Epithelial cell of prostate (primary cell): ENCODE results near the gene TP63.

Source experiments
- DNase-seq: peaks from one replicate; pipeline ENCODE4 v3.0.0-alpha.2; 2011; ENCODE audit warnings: low read depth, low spot score
- H3K27ac ChIP-seq: fragments of 450-650 bp; 2 replicates; pipeline ENCODE4 v1.5.1; 2017; ENCODE audit warnings: mild to moderate bottlenecking

TP63 gene

DNA sequence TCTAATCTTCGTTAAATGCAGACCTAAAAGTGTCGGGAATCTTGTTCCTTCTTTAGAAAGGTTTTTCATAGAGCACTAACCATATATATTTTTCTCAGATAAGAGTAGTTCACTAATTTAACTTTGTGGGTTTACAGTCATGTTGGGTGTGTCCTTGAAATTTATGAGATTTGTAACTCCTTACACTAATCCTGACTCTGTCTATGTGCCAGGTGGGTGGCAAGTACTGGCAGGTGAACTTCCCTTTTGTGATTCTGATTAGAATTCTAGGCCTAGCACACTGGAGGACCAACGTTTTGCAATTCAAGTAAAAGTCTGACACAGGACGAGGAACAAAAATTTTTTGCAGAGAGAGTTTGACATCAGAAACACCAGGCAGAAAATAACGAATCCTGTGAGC is 269.4 kb downstream of the TP63 start:
- peak overlapping the region; percentile 98 for H3K27ac ChIP-seq
- peak; percentile 84 for DNase-seq

DNA sequence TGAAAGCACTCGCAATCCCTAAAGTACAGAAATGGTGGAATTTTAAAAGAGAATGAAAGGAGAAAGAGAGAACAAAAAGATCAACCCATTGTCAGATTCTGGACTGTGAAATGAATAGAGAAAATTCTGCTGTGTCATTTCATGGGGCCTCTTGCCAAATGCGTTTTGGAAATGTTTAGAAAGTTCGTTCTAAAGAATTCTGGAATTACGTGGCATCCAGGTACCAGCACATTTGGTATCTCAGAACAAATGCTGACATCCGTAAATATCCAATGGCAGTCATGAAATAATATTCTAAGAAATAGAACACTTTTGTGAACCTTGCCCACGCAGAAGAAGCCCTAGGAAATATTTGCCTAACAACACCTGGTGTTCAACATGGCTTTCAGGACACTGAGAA is 270.3 kb downstream of the TP63 start:
- no peak for DNase-seq
- peak overlapping the region; percentile 98 for H3K27ac ChIP-seq

DNA sequence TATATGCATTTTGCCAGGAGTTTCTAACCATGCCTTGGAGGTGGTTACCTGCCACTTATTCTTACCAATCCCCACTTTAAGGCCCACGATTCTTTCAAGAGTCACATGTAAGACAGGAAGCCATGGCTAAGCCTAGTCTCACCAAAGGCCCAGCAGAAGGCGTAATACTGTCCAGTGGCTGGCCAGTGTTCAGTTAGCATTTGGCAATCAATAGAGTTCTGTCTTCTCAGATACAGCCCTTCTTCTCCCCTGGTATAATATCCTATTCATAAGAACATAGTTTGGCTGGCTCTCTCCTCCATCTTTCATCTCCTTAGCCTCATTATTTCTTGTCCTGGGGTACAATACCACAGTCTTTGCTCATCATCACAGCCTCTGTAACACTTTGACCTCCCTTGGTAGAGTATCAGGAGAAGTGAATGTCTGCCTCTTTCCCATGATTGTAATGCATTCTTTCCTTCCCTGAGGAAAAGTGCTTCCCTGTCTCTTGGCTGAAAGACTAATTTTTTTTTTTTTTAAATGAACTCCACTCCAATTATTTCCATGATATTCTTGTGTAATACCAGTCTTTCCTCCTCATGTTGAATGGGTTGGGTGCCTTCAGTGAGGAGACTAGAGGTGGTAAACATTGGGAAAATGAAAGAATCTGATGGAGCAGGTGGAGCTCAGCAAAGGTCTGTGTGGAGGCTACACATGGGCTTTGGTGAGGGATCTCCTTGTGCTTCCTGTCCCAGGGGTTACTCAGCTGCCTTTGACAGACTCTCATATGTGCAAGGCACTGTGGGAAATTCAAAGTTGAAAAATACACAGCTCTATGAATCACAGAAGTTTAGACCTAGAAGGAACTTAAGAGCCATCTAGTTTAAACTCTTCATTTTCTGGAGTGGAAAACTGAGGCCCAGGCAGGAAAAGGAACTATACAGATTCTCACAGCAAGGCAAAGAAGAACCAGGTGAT is 271.3 kb downstream of the TP63 start:
- H3K27ac ChIP-seq: peak overlapping the region; percentile 98
- DNase-seq: no peak

DNA sequence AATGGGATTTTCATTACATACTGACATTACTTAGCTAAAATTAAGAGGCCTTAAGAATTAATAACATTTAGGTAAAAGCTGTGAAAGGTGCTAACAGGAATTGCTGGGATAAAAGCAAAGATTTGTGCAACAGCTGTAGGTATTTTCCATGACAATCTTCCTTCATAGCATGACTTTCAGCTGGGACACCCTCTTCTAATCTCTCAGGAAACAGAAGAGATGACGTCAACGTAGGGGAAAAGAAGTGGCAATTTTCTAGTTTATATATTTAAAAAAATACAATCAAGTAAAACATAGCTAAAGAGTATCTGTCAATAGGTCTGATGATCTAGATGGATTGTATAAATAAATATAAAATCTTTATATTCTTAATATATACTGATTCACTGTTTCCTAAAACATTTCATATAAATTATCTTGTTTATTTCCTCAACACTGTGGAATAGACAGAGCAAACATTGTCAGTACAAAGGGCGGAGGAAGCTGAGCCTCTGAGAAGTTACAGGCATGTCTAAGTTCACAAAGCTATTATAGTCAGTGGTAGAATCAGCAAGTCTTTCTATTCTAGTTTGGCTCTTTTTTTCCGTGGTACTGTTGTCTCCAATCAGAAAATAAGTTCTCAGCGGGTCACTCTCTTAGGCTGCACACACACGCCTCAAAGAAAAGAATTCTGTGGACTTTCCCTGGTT is 272.5 kb downstream of the TP63 start:
- no peak for DNase-seq
- H3K27ac ChIP-seq: peak overlapping the region; percentile 98

DNA sequence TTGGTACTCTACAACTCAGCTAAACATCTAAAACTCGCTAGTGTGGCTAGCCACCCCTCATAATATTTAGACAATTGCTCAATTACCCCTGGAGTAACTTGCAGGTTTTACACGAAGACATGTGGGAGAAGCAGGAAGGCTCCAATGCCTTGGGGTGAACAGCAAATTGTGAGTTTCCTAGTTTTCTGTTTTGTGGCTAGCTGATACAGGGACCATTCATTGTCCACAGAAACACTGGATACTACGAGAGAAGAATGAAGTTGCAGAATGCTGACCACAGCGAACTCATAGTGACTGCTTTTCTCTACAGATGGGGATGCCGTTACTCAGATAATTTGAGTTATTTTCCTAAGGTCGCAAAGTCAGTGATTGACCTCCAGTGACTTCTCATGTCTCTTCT is 276.6 kb downstream of the TP63 start:
- peak overlapping the region; percentile 100 for H3K27ac ChIP-seq
- DNase-seq: no peak

DNA sequence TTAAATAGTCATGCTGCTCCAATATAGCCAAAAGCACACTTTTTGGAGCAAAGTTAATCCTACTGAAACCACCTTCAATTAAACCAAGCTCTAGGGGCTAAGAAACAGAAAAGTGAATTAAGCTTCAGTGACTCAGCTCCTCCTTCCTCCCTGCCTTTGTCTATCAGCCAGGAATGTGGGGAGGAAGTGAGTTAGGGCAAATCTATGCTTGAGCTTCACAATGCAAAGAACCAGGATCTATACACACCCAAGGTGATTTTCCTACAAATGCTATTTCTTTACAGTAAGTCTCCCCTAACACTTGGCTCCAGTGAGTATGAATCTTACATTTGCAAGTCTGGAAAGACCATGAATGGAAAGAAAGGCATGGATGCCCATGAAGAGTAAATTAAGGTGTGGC is 277.5 kb downstream of the TP63 start:
- peak; percentile 88 for DNase-seq
- peak overlapping the region; percentile 100 for H3K27ac ChIP-seq

DNA sequence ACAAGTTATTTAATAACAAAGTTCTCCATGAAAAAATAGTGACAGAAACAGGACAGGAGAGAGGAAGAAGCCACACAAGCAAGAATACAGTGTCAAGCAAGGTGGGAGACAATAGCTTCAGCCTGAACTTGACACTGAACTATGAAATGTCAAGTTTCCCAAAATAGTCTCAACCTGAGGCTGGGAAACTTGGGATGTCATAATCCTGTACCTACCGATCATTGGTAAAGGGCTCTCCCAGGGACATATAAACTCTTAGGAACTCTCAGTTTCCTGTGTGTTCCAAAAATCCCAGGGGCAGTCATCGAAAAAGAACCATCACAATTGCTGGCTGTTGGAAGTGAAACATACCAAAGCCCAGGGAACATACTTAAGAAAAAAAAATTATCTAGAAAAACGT is 277.9 kb downstream of the TP63 start:
- no peak for DNase-seq
- H3K27ac ChIP-seq: peak overlapping the region; percentile 100

DNA sequence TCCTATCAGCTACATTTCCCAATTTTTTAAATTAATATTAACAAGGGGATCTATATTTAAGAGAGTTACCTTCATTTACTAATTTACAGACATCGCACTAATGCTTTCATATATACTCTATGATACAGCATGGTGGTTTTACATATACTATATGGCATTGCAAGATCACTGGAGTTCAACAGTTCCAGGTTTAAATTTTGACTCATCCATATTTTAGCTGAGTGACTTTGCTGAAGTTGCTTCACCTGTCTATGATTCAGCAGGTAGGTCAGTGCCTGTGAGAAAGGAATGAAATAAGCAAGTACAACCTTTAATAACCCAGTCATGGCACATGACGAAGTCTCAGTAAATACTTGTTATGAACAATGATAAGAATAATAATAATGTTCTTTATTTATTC is 278.4 kb downstream of the TP63 start:
- DNase-seq: peak; percentile 95
- H3K27ac ChIP-seq: peak overlapping the region; percentile 100

DNA sequence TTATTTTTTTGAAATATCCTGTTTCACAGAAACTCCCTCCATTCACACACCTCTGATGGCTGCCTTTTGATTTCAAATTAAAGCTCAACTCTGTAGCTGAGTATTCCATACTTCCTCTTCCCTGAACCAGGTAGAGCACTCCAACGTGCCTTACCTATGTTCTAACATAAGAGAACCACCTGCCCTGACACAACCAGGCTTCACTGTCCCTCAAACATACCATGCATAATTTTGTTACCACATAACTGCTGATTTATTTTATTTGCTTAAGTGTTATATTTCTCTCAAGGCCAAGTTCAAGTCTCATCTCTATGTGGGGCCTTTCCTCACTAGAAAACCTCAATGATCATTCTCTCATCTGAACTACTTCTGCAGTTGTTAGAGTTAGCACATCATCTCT is 279.8 kb downstream of the TP63 start:
- peak; percentile 52 for DNase-seq
- H3K27ac ChIP-seq: peak overlapping the region; percentile 100

DNA sequence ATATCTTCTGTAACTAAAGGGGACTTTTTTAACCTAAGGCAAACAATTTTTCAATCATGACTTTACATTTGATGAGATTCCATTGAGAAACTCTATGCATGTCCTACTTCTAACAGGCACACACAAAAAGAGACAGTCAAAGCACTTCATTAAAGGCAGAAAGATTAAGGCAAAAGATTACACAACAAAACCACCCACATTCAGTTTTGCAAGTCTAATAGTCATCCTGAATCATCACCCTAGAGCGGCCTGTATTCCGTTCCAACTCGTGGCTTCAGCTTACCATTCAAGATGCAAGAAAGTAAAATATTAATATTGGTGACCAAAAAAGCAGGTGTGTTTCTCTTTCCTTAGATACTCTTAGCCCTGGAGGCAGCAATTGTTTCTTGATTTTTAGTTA is 283.6 kb downstream of the TP63 start:
- H3K27ac ChIP-seq: peak overlapping the region; percentile 100

DNA sequence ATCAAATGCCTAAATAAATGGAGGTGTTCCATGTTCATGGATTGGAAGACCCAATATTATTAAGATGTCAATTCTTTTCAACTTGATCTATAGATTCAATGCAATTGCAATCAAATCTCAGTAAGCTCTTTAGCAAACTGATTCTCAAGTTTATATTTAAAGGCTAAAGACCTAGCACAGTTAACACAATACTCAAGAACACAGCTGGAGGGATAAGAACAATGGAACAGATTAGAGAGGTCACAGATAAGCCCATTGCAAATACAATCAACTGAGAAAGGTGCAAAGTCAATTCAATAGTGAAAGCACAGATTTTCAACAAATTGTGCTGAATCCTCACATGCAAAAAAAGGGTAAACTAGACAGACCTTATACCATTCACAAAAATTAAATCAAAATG is 290.6 kb downstream of the TP63 start:
- no peak for DNase-seq
- H3K27ac ChIP-seq: no peak overlapping the region

More for the DNA sequence above, 283.6 kb downstream of the TP63 start:
- peak; percentile 89 for DNase-seq

DNA sequence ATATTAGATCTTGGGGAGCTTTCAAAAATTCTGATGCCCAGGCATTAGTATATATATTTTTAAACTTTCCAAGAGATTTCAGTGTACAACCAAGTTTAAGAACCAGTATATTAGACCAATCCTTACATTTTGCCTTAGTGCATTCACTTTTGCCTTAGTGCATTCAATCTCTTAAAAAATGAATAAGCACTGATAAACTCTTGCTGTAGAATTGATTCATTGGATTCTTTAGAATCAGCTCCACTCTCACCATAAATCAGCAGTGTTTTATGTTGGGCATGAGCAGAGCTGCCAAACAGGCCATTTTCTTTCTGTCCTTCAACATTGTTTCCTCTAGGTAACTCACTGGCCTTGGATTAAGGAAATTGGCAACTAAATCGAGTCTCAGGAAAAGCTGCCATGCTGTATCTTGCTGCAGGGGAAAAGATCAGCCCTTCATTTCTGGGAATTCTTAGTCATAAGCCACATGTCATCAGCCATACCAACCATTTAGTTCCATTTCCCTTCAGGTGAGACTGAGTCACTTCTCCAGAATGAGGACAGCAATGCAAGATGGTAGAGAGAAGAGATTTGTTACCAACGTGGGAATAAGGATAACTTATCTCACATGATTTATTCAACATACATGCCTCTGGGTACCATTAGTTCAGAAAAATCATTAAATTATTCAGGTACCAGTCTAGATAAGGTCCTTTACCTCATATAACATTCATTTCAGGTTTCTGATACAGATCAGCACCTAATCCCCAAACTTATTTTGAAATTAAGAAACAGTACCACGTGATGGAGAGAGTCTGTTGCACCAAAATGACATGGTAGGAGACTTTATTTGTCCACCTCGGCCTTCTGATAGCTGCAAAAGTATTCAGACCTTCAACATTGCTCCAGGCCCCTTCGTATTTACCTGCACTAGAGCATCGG is 297.0 kb downstream of the TP63 start:
- H3K27ac ChIP-seq: peak overlapping the region; percentile 86
- DNase-seq: peak; percentile 89

DNA sequence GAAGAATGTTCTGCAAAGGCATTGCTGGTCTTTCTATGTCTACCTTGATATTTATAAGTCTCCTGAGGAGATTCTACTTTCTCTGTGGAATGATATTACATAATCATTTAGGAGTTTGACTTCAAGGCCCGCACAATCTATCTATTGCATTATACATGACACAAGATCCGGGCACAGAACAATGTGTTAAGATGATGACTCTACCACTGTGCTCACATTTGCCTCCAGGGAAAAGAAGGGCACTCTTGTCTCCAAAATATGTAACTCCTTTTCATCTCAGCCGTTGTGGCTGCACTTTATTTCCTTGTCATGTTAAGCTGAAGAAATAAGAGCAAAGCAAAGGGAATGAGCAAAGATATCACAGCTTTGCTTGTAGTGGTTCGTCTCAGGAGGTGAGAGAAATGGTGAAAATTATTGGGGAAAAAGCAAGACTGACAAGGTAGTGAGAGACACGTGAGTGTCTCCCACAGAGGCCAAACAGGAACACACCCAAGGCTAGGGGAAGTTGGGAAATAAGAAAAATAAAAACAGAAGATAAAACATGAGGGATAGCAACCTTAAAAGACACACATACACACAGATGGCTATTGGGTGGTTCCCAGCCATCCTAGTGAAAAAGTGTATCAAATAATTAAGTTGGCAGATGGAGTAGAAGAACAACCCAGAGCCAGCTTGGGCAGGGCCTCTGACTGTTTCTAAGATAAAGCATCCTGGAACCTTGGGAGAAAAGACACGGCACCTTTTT is 305.2 kb downstream of the TP63 start:
- H3K27ac ChIP-seq: peak overlapping the region; percentile 98
- DNase-seq: peak; percentile 83

DNA sequence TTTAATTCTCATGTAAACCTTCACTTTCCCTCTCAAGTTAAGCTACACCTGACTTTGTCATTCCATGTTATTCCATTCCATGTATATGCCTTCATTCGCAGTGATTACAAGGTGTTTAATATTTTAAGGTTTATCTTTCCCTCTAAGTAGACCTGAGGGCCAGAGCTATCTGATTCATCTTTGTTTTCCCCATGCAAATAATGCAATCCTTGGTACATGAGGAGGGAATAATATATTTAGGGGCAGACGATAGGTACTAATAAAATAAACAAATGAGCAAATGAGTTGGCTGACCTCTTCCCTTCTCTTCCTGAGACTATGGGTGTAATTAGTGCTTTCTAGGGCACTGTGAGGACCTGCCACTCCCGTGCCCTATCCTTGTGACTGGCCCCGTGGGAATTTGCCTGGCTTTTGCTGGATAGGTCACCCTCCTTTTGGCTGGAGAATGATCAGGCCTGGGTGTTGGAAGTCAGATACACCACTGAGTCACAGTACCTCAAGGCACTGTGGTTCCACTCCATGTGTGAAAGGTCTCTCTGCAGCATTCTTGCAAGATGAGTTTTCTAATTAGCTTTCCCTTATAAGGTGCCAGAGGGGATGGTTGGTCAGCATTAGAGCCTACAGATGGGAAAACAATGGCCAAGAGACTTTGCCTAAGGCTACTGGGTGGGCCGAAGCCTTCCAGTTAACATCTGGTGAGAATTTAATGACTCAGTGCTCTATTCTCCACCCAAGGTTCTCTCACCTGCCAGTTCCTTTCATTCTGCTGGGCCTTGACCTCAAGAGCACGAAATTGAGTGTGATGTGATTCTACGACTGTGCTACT is 306.3 kb downstream of the TP63 start:
- DNase-seq: peak; percentile 100
- H3K27ac ChIP-seq: peak overlapping the region; percentile 98

DNA sequence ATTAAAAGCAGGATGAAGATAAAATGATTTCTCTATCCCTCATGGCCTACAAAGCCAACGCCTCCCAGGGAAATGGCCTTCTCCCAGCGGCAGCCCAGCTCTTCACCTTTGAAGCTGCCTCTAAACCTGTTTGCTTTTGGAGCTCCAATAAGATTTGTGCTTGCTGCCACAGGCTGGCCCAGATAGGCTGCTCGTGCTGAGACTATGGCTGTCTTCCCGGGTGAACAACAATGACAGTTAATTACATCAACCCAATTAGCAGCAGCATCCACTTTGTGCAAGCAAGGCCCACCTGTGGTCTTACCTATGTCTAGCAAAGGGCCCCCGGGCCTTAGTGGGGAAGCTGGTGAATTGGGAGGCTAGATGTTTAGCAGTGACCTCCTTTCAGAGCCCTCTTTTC is 309.9 kb downstream of the TP63 start:
- H3K27ac ChIP-seq: peak overlapping the region; percentile 98
- DNase-seq: no peak

DNA sequence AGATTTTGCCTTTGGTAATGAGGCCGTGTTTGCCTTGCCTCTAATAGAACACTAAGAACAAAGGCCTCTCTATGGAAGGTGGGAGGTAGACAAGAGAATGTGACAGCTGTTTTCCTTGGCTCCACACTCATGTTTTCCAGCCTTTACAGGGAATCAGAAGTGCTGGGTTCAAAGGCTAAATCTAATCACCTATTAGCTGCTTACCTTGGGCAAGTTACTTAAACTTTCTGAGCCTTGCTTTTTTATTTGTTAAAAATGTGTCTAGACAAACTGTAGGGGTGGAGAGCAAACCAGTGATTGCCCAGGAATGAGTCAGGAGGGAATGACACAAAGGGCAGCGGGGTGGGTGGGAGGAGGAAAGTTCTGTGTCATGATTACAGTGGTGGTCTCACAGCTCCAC is 310.5 kb downstream of the TP63 start:
- peak overlapping the region; percentile 98 for H3K27ac ChIP-seq
- DNase-seq: peak; percentile 43

DNA sequence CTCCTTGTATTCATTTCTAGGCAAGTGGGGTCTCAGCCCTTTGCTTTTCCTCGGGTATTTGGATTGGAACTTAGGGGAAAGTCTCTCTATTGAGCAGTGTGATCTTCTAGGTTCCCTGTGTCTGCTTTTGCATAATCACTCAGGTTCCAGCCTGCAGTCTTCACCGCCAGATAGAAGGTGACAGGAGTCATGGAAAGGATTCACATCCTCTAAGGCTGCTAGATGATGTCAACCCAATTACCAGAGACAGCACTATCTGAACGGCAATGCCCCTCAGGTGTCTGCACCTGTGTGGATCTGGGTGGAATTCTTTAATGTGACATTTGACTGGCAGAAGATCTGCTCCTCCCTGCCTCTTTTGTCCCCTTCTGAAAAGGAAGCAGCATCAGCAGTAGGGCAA is 311.8 kb downstream of the TP63 start:
- no peak for DNase-seq
- H3K27ac ChIP-seq: peak overlapping the region; percentile 98

DNA sequence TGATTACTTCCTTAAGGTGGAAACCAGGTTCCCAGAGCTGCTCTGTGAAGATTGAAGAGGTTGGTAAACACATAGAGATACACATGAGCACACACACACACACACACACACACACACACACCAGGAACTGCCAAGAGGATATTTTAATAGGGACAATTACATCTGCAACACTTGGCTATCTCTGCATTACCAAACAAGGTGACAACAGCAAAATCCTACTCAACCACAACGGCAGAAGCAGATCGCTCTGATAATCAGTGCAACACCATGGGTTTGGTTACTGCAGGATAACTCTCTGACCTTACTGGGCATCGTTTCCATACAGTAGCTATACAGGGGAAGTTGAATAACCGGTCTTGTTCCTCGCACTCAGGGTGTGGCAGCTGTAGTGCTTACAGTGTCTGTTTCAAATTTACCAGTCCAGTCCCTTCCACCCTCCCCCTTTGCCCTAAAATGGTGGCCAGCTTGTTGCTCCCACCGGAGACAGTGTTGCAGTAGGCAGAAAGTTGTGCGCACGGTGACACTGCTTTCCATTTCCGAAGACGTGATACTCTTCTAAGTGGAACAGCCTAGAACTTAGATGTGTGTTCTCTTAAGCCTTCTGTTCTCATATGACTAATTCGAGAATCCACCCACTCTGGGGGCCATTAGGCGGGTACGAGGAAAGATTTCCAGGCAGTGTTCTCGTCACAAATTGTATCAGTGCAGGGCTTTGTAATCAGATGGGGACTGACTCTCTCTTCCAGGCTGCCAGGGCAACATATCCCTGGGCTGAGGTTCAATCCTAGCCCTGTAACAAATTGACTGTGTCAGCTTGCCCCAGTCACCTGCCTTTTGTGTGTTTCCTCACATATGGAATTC is 313.3 kb downstream of the TP63 start:
- peak; percentile 86 for DNase-seq
- peak overlapping the region; percentile 98 for H3K27ac ChIP-seq
